Stimulated activated CD4-positive, alpha-beta T cell treated with anti-CD3 and anti-CD28 coated beads, Interleukin-1b, Interleukin-23, amount 100 ng/mL, for 1 hour (primary cell): Measurements from ENCODE around the gene DYSF.

Source experiments
- DNase-seq, 2 donors: peaks; one replicate each; pipeline ENCODE4 v3.0.0-alpha.2; 2020; ENCODE audit warnings: low read depth in 2 of 2

Gene DYSF

GRCh38 chr2:71602581-71602980 is 149.2 kb downstream of the DYSF start:
- no peak for DNase-seq

GRCh38 chr2:71603311-71603811 is 150.0 kb downstream of the DYSF start:
- DNase-seq: no peak

GRCh38 chr2:71603851-71604725 is 150.7 kb downstream of the DYSF start:
- no peak for DNase-seq

- no peak for DNase-seq
These were observed 151.4 kb downstream of the DYSF start for GRCh38 chr2:71604726-71605120.

GRCh38 chr2:71605173-71605641 is 151.8 kb downstream of the DYSF start:
- DNase-seq: no peak

- no peak for DNase-seq
These were observed 152.4 kb downstream of the DYSF start for GRCh38 chr2:71605781-71606241.

- DNase-seq: no peak
These were observed 152.9 kb downstream of the DYSF start for GRCh38 chr2:71606244-71606643.

- no peak for DNase-seq
These were observed 154.0 kb downstream of the DYSF start for GRCh38 chr2:71607151-71607889.

- DNase-seq: no peak
These were observed 154.7 kb downstream of the DYSF start for GRCh38 chr2:71608034-71608433.

- no peak for DNase-seq
These were observed 155.1 kb downstream of the DYSF start for GRCh38 chr2:71608441-71608840.

- no peak for DNase-seq
These were observed 155.7 kb downstream of the DYSF start for GRCh38 chr2:71609029-71609428.

GRCh38 chr2:71609441-71609840 is 156.1 kb downstream of the DYSF start:
- DNase-seq: no peak

GRCh38 chr2:71609958-71610357 is 156.6 kb downstream of the DYSF start:
- DNase-seq: no peak

- no peak for DNase-seq
These were observed 157.3 kb downstream of the DYSF start for GRCh38 chr2:71610671-71611070.

GRCh38 chr2:71611247-71611646 is 157.9 kb downstream of the DYSF start:
- DNase-seq: no peak

- DNase-seq: no peak
These were observed 158.6 kb downstream of the DYSF start for GRCh38 chr2:71611781-71612527.

- DNase-seq: no peak
These were observed 159.4 kb downstream of the DYSF start for GRCh38 chr2:71612581-71613402.

- DNase-seq: no peak
These were observed 160.1 kb downstream of the DYSF start for GRCh38 chr2:71613403-71613952.

- DNase-seq: no peak
These were observed 160.9 kb downstream of the DYSF start for GRCh38 chr2:71613953-71614925.
